Keratinocyte (primary cell): ENCODE results near the gene NMT1. TPM values are rescaled to one million over a fixed set of nuclear protein-coding genes. Genes with fewer than 3 reads are reported as not detected.

Experiments
- DNase-seq: peaks from one replicate; pipeline ENCODE4 v3.0.0-alpha.2; 2011; ENCODE audit warnings: low read depth, missing footprints, low spot score
- FAIRE-seq: peaks from 2 replicates; lab custom pipeline; 2011; peaks lifted over from hg19 to GRCh38; lab: Jason Lieb, UNC
- H2AFZ ChIP-seq: 2 replicates; pipeline ENCODE4 v1.6.0; 2012; ENCODE audit warnings: low read length, control low read depth, inconsistent platforms; ENCODE audit not compliant: control insufficient read depth
- H3K27ac ChIP-seq: 2 replicates; pipeline ENCODE4 v1.5.1; 2011; ENCODE audit warnings: low read length; ENCODE audit not compliant: control insufficient read depth, insufficient read depth
- H3K27me3 ChIP-seq: 3 replicates; pipeline ENCODE4 v1.6.0; 2011; ENCODE audit warnings: low read length; ENCODE audit not compliant: control insufficient read depth, insufficient read depth; ENCODE audit errors: extremely low read depth
- H3K36me3 ChIP-seq, 2 experiments: 2 replicates in 1 of 2; 3 replicates in 1 of 2; pipeline ENCODE4 v1.5.1; 2011; ENCODE audit warnings: low read length in 2 of 2, mild to moderate bottlenecking in 1 of 2; ENCODE audit not compliant: control insufficient read depth in 2 of 2, insufficient read depth in 2 of 2; ENCODE audit errors: extremely low read depth in 1 of 2
- H3K4me1 ChIP-seq: 3 replicates; pipeline ENCODE4 v1.5.1; 2011; ENCODE audit warnings: low read length; ENCODE audit not compliant: control insufficient read depth, insufficient read depth; ENCODE audit errors: extremely low read depth
- H3K4me2 ChIP-seq: 3 replicates; pipeline ENCODE4 v1.6.0; 2011; ENCODE audit warnings: low read depth, low read length; ENCODE audit not compliant: control insufficient read depth, insufficient read depth; ENCODE audit errors: extremely low read depth
- H3K4me3 ChIP-seq, 3 experiments: fragments of 200-600 bp in 1 of 3; sonication (generic) in 1 of 3; 2 replicates in 2 of 3; 3 replicates in 1 of 3; pipeline ENCODE4 v1.5.1; 2011 to 2016; ENCODE audit warnings: low read length in 3 of 3, mild to moderate bottlenecking in 3 of 3, control low read depth in 2 of 3, inconsistent platforms in 1 of 3, low read depth in 1 of 3, mixed read lengths in 1 of 3, mixed run types in 1 of 3, moderate library complexity in 1 of 3; ENCODE audit not compliant: control insufficient read depth in 2 of 3, insufficient read depth in 2 of 3; ENCODE audit errors: extremely low read depth in 1 of 3
- H3K79me2 ChIP-seq: 2 replicates; pipeline ENCODE4 v1.6.0; 2012; ENCODE audit warnings: low read length; ENCODE audit not compliant: control insufficient read depth, insufficient read depth
- H3K9ac ChIP-seq: 3 replicates; pipeline ENCODE4 v1.6.0; 2011; ENCODE audit warnings: low read length; ENCODE audit not compliant: control insufficient read depth, insufficient read depth; ENCODE audit errors: extremely low read depth
- H3K9me1 ChIP-seq: 3 replicates; pipeline ENCODE4 v1.6.0; 2011; ENCODE audit warnings: low read length; ENCODE audit not compliant: control insufficient read depth, insufficient read depth; ENCODE audit errors: extremely low read depth
- H3K9me3 ChIP-seq: 2 replicates; pipeline ENCODE4 v1.5.1; 2012; ENCODE audit warnings: low read depth, low read length; ENCODE audit not compliant: control insufficient read depth
- H4K20me1 ChIP-seq: 3 replicates; pipeline ENCODE4 v1.6.0; 2011; ENCODE audit warnings: low read length; ENCODE audit not compliant: control insufficient read depth, insufficient read depth; ENCODE audit errors: extremely low read depth
- CTCF ChIP-seq, 3 experiments: IDR thresholded peaks in 1 of 3; conservative IDR thresholded peaks in 1 of 3; optimal IDR thresholded peaks in 1 of 3; 2 replicates in 2 of 3; 3 replicates in 1 of 3; pipeline versions ENCODE3 to v1.5.1; 2011; ENCODE audit warnings: low read length in 3 of 3, mild to moderate bottlenecking in 3 of 3, moderate library complexity in 2 of 3, control low read depth in 1 of 3, inconsistent platforms in 1 of 3; ENCODE audit not compliant: insufficient read depth in 2 of 3; ENCODE audit errors: extremely low read depth in 1 of 3
- EZH2 ChIP-seq: IDR thresholded peaks from one replicate; pipeline ENCODE4 v1.6.1; 2012; ENCODE audit warnings: inconsistent platforms, mild to moderate bottlenecking, low read length, moderate library complexity
- dilution Hi-C: fragments of 300-500 bp; cut with MboI; formaldehyde crosslinking; loops from one replicate; pipeline ENCODE4 v1.7.0; 2020; ENCODE audit warnings: low sequenced_read_pairs; ENCODE audit not compliant: extremely low pct_ligation_motif_present
- polyA plus RNA-seq, 5 experiments: library from polyadenylated mRNA; depleted of rRNA in 3 of 5; stranded (reverse) in 3 of 5; stranded (forward) in 1 of 5; unstranded in 1 of 5; fragments of >200 nt; gene quantifications; 1 replicate in 1 of 5; 2 replicates in 3 of 5; 3 replicates in 1 of 5; pipeline versions ENCODE4 v1.2.1 to v1.2.3, GENCODE V29; 2011 to 2012; ENCODE audit warnings: missing spikeins in 2 of 5, low read depth in 1 of 5, low replicate concordance in 1 of 5

Gene NMT1
- polyA plus RNA-seq, 1 donor (not counting 4 experiments of a cell fraction or from before 2014, with no cell fraction given): 101 TPM

- H3K9me1 ChIP-seq: no peaks in the 10 kb centered on the region
- H3K27me3 ChIP-seq: no peaks in the 10 kb centered on the region
- peak overlapping the region; percentile 86 for H3K4me2 ChIP-seq
- H3K27ac ChIP-seq: peak overlapping the region; percentile 78
- TF ChIP-seq EZH2 (no peak), CTCF (optimal IDR thresholded peaks at IDR 0.05 in 1 of 3, IDR thresholded peaks at IDR 0.05 in 1 of 3, conservative IDR thresholded peaks at IDR 0.05 in 1 of 3; ENCODE audit: extremely low read depth in 1 of 3, insufficient read depth in 2 of 3, low read length in 3 of 3) (no peak)
- peak overlapping the region; percentile 35 to 85 (median 67) for H3K4me3 ChIP-seq
- H3K4me1 ChIP-seq: peaks cover 28% of the 10 kb centered on the region
- H3K36me3 ChIP-seq: peaks cover 2 to 6% of the 10 kb centered on the region in 2 experiments
- H3K9me3 ChIP-seq: no peaks in the 10 kb centered on the region
- peaks cover 14% of the 10 kb centered on the region for H3K79me2 ChIP-seq
- H2AFZ ChIP-seq: no peak overlapping the region
- peak overlapping the region; percentile 73 for H3K9ac ChIP-seq
- H4K20me1 ChIP-seq: no peaks in the 10 kb centered on the region
- FAIRE-seq: peak; percentile 61
- no peak for DNase-seq
- dilution Hi-C loops: no loop called here
Observed at GRCh38 chr17:45052052-45052772, 8.9 kb upstream of the NMT1 start.

- DNase-seq: no peak
- Histone ChIP-seq H3K79me2 (peaks cover 59% of the 10 kb centered on the region), H3K27ac (peak overlapping the region; percentile 98)
Observed at GRCh38 chr17:45060382-45060796, 728 bp upstream of the NMT1 start.

More at GRCh38 chr17:45060382-45060796, 728 bp upstream of the NMT1 start:
- FAIRE-seq: no peak
- H3K9me3 ChIP-seq: no peaks in the 10 kb centered on the region
- H4K20me1 ChIP-seq: no peaks in the 10 kb centered on the region
- peaks cover 3 to 5% of the 10 kb centered on the region in 2 experiments for H3K36me3 ChIP-seq
- peak overlapping the region; percentile 87 for H3K4me2 ChIP-seq
- H3K9me1 ChIP-seq: no peaks in the 10 kb centered on the region
- dilution Hi-C loops: no loop called here
- no peaks in the 10 kb centered on the region for H3K27me3 ChIP-seq
- peak overlapping the region; percentile 99 for H3K9ac ChIP-seq
- H2AFZ ChIP-seq: peak overlapping the region; percentile 88
- peak overlapping the region; percentile 62 to 99 (median 98) for H3K4me3 ChIP-seq
- TF ChIP-seq EZH2: no peak
- TF ChIP-seq CTCF (optimal IDR thresholded peaks at IDR 0.05 in 1 of 3, IDR thresholded peaks at IDR 0.05 in 1 of 3, conservative IDR thresholded peaks at IDR 0.05 in 1 of 3; ENCODE audit: extremely low read depth in 1 of 3, insufficient read depth in 2 of 3, low read length in 3 of 3): no peak
- H3K4me1 ChIP-seq: peaks cover 22% of the 10 kb centered on the region
